GM21367 (cell line): ENCODE data around the gene DOC2A.
"Not testable (repeated sequence)": the region's sequence is repeated elsewhere in the genome, so short reads cannot be mapped to it uniquely, and the experiment has no call there.

Source experiments
- ATAC-seq: cut with Tn5 transposase; IDR thresholded peaks from one replicate; pipeline ENCODE4 v1.9.1; 2021; ENCODE audit not compliant: unreplicated experiment

The DOC2A gene

DNA sequence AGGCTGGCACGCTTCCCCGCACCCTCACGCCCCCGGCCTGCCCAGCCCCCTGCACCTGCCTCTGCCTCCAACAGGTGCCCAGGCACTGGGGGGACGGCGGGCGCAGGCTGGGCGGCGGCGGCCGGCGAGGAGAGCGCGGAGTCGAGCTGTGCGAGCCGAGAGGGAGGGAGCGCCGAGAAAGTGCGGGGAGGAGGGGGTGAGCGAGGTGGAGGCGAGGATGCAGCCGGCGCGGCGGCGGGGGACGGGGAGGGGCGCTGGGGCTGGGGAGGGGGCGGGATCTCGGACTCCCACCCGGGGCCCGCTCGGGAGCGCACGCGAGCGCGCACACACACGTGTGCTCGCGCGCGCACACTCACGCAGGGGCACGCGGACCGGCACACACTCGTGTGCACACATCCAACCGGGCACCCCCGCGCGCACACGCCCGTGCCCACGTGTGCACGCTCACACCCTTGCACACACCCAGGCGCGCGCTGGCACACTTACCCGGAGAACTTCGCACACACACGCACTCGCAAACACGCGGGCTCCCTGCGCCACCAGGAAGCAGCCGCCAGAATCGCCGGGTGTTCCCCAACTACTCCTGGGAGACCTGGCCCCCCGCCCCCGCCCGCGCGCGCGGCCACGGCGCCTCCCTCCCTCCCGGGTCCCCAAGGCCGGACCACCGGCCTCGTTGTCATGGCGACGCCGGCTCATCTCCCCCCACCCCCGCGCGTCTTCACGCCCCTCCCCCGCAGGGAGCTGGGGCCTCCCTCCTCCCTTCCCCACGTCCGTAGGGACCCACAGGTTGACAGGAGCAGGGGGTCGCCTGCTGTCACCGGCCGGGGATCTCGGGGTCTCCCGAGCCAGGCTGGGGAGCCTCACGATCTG, at the start of gene DOC2A:
TSS of gene DOC2A (minus strand) at position 184 of the 870 bp plus-strand sequence. CDS start 805 bp downstream, outside the sequence.
- no peak for ATAC-seq

DNA sequence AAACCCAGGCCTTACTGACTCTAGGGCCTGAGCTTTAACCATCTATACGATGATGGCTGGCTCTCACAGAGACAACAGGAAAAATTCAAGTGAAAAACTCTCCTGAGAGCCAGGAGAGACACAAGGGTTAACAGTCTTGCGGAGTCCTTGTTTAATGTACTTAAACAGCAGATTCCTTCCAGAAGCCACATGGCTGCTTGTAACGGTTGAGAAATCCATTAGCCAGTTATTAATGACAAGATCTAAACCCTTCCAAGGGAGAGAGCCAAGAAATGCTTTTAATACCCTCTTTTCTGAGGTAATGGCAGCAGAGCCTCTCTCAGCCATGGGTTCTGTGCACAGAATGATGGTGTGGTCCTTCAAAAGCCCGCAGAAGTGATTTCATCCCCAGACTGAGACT, 49.5 kb upstream of the DOC2A start:
- no peak for ATAC-seq

DNA sequence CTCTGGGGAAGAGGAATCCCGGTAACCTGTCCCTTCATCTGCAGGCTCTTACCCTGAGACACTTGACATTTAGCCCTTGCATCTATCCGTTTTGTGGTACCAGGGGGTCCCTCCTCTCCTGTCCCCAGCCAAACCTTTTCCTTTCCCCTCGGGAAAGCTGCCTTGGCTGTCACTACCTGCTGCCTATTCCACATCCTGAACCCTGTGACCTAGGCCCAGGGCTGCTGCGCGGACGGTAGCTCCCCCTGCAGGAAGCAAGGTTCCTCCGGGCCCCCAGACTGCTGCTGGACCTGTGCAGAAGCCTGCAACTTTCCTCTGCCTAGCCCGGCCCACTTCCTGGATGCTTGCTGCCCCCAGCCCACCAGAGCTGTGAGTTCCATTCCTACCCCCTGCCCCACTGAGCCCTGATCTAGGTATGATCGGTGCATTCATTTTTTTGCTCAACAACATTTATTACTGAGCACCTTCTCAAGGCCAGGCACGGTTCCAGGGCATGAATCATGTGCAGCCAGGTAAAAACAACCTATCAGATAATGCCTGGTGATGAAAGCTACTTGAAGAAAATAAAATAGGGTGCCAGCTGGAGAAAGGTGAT, 44.2 kb upstream of the DOC2A start:
- ATAC-seq: no peak

DNA sequence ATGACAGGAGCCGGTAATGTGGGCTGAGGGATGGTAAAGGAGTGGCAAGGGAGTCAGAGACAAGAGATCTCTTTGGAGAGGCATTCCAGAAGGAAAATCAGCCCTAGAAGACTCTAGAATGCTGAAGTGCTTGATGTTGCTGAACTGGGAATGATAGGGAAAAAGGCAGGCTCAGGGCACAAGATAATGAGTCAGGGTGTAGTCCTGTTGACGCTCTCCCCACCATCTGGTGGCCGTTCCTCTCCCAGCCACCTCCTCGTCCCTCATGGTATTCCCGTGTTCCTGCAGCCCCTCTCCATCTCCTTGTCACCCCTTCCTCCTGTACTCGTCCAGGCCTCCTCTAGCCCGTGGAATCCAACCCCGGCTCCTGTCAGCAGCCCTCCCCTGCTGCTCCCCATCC, 43.6 kb upstream of the DOC2A start:
- ATAC-seq: no peak

- ATAC-seq: no peak
Observed at GRCh38 chr16:30053376-30054015, 42.7 kb upstream of the DOC2A start.

GRCh38 chr16:30052671-30053372, 42.0 kb upstream of the DOC2A start:
- no peak for ATAC-seq

DNA sequence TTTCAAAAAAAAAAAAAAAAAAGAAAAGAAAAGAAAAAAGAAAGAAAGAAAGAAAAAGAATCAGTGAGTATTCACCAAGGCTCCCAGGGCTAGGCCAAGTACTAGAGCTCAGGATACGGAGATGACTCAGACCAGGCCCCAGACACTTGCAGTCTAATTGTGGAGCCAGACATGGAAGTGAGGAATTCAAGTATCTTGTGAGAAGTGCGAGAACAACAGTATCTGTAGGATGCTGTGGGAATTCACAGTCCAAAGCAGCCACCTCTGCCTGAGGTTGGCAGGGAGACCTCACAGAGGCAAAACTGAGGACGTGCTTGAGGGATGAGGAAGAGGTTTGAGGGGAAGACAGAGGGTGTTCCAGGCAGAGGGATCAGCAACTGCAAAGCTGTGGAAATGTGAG, 40.7 kb upstream of the DOC2A start:
- ATAC-seq: no peak

DNA sequence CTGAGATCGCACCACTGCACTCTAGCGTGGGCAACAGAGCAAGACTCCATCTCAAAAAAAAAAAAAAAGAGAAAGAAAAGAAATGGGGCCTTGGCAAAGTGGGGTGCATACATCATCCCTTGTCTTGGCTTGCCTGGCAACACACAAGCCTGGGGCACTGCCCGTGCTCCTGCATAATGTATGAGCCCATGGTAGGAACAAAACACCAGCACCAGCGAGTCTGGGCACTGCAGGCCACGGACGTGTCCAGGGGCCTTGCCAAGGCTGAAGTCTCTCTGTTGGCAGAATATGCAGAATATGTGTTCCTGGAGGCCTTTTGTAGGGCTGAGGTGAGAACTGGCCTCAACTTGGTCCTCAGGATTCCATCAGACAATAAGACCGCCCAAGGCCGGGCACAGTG, 39.0 kb upstream of the DOC2A start:
- no peak for ATAC-seq

DNA sequence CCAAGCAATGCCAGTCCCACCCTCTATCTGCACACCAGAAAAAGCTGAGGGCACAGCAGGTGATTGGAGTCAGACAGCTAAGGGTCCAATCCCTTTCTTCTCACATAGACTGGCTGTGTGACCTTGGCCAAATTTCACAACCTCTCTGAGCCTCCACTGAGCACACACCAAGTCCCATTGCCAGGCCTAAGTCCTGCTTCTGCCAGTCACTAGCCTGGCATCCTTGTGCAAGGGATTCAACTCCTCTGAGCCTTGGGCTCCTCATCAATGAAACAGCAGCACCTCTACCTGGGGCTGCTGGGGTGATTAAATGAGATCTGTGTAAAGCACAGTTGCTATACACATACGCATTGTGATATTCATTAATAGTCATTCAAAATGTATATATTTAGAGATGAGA, 35.8 kb upstream of the DOC2A start:
- ATAC-seq: no peak

DNA sequence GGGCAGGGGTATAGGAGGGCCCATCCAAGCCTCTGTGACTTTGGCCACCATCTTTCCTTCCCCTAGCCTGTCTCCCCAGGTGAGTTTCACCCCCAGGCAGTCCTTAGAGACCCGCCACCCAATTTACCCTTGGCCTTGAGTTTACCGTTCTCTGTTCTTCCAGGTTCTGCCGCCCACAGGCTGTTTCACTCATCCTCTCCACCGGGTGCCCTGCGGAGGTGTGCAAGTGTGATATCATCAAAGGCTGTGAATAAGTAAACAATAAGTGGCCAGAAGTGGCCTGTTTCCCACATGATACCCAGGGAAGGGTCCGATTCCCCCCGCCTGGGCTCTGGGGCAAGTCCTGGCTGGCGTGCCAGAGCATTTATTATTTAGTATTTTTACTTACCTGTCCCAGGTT, 35.4 kb upstream of the DOC2A start:
- no peak for ATAC-seq

DNA sequence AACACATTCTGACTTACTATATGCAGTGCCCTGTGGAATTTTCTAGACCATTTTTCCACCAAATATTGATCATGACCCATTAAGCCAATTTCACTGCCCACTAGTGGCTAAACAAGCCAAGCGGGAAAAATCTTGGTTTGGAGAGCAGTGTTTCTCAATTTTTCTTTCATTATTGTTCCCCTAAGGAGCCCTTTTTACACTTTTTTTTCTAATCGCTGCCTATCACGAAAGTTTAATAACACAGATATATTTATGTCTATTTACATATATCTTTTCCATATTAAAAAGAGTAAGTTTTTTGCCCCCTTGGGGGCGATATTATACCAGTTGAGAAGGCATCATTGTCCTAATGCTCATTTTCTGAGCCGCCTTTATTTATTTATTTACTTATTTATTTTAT, 31.0 kb upstream of the DOC2A start:
- no peak for ATAC-seq

DNA sequence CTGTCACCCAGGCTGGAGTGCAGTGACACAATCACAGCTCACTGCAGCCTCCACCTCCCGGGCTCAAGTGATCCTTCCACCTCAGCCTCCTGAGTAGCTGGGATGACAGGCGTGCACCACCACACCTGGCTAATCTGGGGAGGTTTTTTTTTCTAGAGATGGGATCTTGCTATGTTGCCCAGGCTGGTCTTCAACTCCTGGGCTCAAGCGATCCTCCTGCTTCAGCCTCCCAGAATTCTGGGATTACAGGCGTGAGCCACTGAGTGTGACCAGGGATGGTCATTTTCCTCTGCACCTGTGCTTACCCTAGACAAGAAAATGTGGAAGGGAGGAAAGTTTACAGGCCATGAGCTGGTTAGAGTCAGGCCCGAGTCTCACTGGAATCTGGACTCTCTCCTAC, 29.9 kb upstream of the DOC2A start:
- ATAC-seq: not testable (repeated sequence)

DNA sequence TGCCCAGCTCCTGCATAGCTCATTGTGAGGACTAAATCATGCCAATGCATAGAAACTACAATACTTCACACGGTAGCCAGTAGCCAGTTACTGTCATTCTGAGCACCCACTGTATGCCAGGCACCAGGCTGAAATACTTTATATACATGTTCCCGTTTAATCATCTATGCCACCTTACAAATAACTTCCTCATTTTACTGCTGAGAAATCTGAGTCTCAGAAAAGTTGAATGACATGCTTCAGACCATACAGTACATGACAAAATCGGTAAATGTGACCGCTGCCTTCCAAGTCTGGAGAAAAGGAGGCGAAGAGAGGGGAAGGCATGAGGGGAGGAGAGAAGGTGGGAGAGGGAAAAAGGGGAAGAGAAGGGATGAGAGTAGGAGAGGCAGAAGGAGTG, 29.4 kb upstream of the DOC2A start:
- ATAC-seq: no peak

GRCh38 chr16:30033270-30033669, 22.4 kb upstream of the DOC2A start:
- ATAC-seq: no peak

- no peak for ATAC-seq
Observed at GRCh38 chr16:30032083-30032819, 21.4 kb upstream of the DOC2A start.

DNA sequence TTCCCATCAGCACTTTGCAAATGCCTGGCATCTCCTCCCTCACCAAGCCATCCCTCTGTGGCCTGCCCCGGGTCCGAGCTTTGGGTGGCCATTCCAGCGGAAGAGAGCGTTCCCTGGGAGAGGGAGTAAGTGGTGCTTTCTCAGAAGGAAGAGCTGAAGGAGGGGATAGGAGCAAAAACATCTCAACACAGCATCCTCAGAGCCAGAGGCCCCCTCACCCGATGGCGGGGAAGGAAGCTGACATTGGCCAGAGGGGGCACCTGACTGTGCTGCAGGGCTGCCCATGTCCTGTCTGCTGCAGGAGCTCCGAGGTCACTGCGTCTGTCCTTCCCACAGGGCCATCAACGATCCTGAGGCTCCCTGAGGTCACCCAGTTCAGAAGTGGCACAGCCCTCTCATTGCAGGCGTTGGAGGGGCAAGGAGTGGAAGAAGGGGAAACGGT, 20.7 kb upstream of the DOC2A start:
- ATAC-seq: no peak

DNA sequence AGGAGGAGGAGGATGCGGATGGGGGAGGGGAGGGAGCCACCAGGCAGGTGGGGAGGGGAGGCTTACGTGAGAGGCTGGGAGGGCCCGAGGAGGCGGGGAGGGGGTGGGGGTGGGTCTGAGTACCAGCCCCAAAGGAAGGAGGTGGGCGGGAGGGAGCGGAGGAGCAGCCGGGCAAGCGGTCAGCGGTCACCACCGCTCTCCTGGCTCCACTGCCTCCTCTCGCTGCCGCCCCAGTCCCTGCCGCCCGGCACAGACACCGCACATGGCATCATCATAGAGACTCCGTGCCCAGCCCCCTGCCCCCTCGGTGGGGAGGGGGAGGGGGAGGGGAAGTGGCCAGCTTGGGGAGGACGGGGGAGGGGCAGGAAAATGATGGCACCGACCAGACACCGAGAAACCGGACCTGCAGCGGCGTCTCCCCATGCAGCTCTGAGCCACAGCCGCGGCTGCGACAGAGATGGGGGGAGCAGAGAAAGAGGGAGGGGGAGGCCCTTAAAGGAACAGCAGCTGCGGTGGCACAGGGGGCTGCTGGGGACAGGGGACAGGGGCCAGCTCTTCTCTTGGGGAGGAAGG, 20.1 kb upstream of the DOC2A start, which contains the start of gene TLCD3B:
TSS of gene TLCD3B (minus strand) at position 431 of the 573 bp plus-strand sequence. CDS start 744 bp downstream, outside the sequence.
- ATAC-seq: no peak

GRCh38 chr16:30030011-30030685, 19.3 kb upstream of the DOC2A start:
- ATAC-seq: no peak

- ATAC-seq: no peak
Observed at GRCh38 chr16:30028438-30029076, 17.7 kb upstream of the DOC2A start.
